HepG2 (cell line): ENCODE measurements around the gene ARL4D. TPM values are rescaled to one million over a fixed set of nuclear protein-coding genes. Genes with fewer than 3 reads are reported as not detected.

ENCODE experiments used
- ARNT2 ChIP-seq: sonication (generic); formaldehyde crosslinking; IDR thresholded peaks from 2 replicates; pipeline ENCODE4 v1.8.0; 2022; ENCODE audit warnings: mild to moderate bottlenecking, low read depth, missing genetic modification reagents, moderate library complexity
- CAMTA2 ChIP-seq: sonication (generic); formaldehyde crosslinking; IDR thresholded peaks from 2 replicates; pipeline ENCODE4 v1.4.0; 2020; ENCODE audit warnings: mild to moderate bottlenecking, missing genetic modification reagents, borderline replicate concordance
- DNMT1 ChIP-seq: sonication (generic); formaldehyde crosslinking; IDR thresholded peaks from 2 replicates; pipeline ENCODE4 v1.5.1; 2020; ENCODE audit warnings: mild to moderate bottlenecking, missing genetic modification reagents
- DRAP1 ChIP-seq: IDR thresholded peaks from 2 replicates; pipeline ENCODE4 v1.6.1; 2016; ENCODE audit warnings: missing genetic modification reagents, missing compliant biosample characterization
- ETV5 ChIP-seq: IDR thresholded peaks from 2 replicates; pipeline ENCODE4 v1.6.1; 2018; ENCODE audit warnings: missing biosample characterization, missing genetic modification reagents, inconsistent platforms, borderline replicate concordance
- ETV6 ChIP-seq: sonication (generic); formaldehyde crosslinking; conservative IDR thresholded peaks from 2 replicates; pipeline ENCODE4 v1.4.0; 2020; ENCODE audit warnings: missing genetic modification reagents
- HNRNPL ChIP-seq: fragments of 200-400 bp; formaldehyde crosslinking; IDR thresholded peaks from 2 replicates; pipeline ENCODE4 v1.6.1; 2017; ENCODE audit warnings: mild to moderate bottlenecking, low read depth, low read length
- HOXA7 ChIP-seq: sonication (generic); formaldehyde crosslinking; IDR thresholded peaks from 2 replicates; pipeline ENCODE4 v1.8.1; 2022; ENCODE audit warnings: mild to moderate bottlenecking, missing genetic modification reagents, moderate library complexity
- ISL2 ChIP-seq: sonication (generic); formaldehyde crosslinking; IDR thresholded peaks from 2 replicates; pipeline ENCODE4 v1.5.0; 2020; ENCODE audit warnings: missing genetic modification reagents
- JUNB ChIP-seq: sonication (generic); formaldehyde crosslinking; IDR thresholded peaks from 2 replicates; pipeline ENCODE4 v1.8.0; 2022; ENCODE audit warnings: missing genetic modification reagents, mild to moderate bottlenecking, borderline replicate concordance
- KLF13 ChIP-seq: sonication (generic); formaldehyde crosslinking; IDR thresholded peaks from 2 replicates; pipeline ENCODE4 v1.4.0; 2020; ENCODE audit warnings: mild to moderate bottlenecking, missing genetic modification reagents
- LRRFIP1 ChIP-seq: sonication (generic); formaldehyde crosslinking; conservative IDR thresholded peaks from 2 replicates; pipeline ENCODE4 v1.4.0; 2020; ENCODE audit warnings: missing genetic modification reagents
- NFKBIZ ChIP-seq: IDR thresholded peaks from 2 replicates; pipeline ENCODE4 v1.6.1; 2018; ENCODE audit warnings: missing genetic modification reagents, missing compliant biosample characterization
- SRSF4 ChIP-seq: fragments of 200-400 bp; formaldehyde crosslinking; IDR thresholded peaks from one replicate; pipeline ENCODE4 v1.6.1; 2018; ENCODE audit warnings: mild to moderate bottlenecking, low read depth, low read length, moderate library complexity; ENCODE audit not compliant: poor library complexity, severe bottlenecking
- THRA ChIP-seq: sonication (generic); formaldehyde crosslinking; IDR thresholded peaks from 2 replicates; pipeline ENCODE4 v1.4.0; 2020; ENCODE audit warnings: missing genetic modification reagents, borderline replicate concordance
- ZBTB7A ChIP-seq: sonication (generic); formaldehyde crosslinking; IDR thresholded peaks from 2 replicates; pipeline ENCODE4 v1.8.0; 2022; ENCODE audit warnings: mild to moderate bottlenecking, missing genetic modification reagents
- ZNF414 ChIP-seq: sonication (generic); formaldehyde crosslinking; IDR thresholded peaks from 2 replicates; pipeline ENCODE4 v1.5.0; 2020; ENCODE audit warnings: missing genetic modification reagents
- ZNF460 ChIP-seq: sonication (generic); formaldehyde crosslinking; IDR thresholded peaks from 2 replicates; pipeline ENCODE4 v1.5.1; 2020; ENCODE audit warnings: missing genetic modification reagents, mild to moderate bottlenecking, borderline replicate concordance
- ZNF644 ChIP-seq: IDR thresholded peaks from 2 replicates; pipeline ENCODE4 v1.6.1; 2016; ENCODE audit warnings: low read depth
- ZNF710 ChIP-seq: sonication (generic); formaldehyde crosslinking; IDR thresholded peaks from 2 replicates; pipeline ENCODE4 v1.5.0; 2020; ENCODE audit warnings: mild to moderate bottlenecking, missing genetic modification reagents, borderline replicate concordance
- polyA plus RNA-seq, 8 experiments: library from polyadenylated mRNA; depleted of rRNA in 3 of 8; stranded (reverse) in 7 of 8; unstranded in 1 of 8; fragments of >200 nt; fragmentation: Illumina TruSeq in 4 of 8; extraction: Trizol in 4 of 8; gene quantifications; 2 replicates each; pipeline versions ENCODE4 v1.2.1 to v1.2.3, GENCODE V29; 2011 to 2016; ENCODE audit warnings: low read depth in 4 of 8, missing spikeins in 1 of 8, mixed read lengths in 1 of 8; ENCODE audit not compliant: insufficient read depth in 1 of 8
- total RNA-seq, 5 experiments: library from RNA; depleted of rRNA; stranded (reverse); fragments of >200 nt; fragmentation: Illumina TruSeq; extraction: Trizol; gene quantifications; 2 replicates each; pipeline ENCODE4 v1.2.3, GENCODE V29; 2016; ENCODE audit warnings: low read depth in 1 of 5
- TF ChIP-seq, protein P1 (sequence below): sonication (generic); formaldehyde crosslinking; IDR thresholded peaks from 2 replicates; pipeline ENCODE4 v1.5.0; 2020; ENCODE audit warnings: missing genetic modification reagents, mild to moderate bottlenecking, borderline replicate concordance

The ARL4D gene
- total and polyA plus RNA-seq, 2 of the 13 experiments (the other 11 are each of a cell fraction or from before 2014, with no cell fraction given), result 9.0 to 25.9 TPM

DNA sequence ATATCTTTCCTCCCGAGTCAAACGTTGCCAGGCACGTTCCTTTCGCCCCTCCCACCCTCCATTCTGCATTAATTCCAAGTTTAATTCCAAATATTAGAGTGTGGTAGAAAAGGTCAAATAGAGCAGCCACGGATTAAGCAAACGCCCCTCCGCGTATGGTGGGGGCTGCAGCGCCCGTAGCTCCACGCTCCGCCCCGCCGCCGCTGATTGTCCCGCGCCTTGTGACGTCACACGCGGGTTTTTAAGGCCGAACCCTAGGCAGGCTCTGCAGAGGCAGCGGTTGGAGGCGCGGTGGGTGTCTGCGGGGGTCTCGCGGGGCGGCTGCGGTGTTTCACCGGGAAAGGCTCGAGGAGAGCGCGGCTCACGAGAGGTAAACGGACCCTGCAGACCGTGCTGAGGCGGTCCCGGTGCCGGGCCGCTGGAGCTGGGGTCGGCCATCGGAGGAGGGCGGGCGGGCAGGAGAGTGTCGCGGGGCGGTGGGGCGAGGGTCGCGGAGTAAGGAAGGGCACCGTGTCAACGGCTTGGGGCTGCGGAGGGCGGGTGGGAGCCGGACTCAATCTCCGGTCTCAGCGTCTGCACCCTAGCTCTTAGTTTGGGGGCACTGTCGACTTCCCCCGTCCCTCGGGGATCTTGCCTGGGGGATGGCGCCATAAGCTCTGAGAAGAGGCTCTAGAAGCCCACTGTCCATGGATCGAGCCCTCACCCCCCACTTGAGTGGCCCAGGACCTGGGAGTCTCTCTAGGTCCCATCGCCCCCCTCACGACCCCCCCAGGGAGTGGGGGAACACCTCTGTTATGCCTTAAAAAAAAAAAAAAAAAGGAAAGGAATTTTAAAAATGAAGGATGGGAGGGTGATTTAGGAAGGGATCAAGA lies at the start of gene ARL4D (continued):
- TF ChIP-seq ZNF710 (CRISPR knock-in tag), result peak; percentile 15; the same call in 1 of the 2 replicates
- TF ChIP-seq KLF13, result no peak
- TF ChIP-seq NFKBIZ (CRISPR knock-in tag), result peak; percentile 78
- peak; percentile 66; the same call in 1 of the 2 replicates for TF ChIP-seq THRA (CRISPR knock-in tag)
- TF ChIP-seq ARNT2, result no peak
- peak; percentile 84 for TF ChIP-seq ZBTB7A
- TF ChIP-seq ETV6, result no peak
- TF ChIP-seq, protein P1, sequence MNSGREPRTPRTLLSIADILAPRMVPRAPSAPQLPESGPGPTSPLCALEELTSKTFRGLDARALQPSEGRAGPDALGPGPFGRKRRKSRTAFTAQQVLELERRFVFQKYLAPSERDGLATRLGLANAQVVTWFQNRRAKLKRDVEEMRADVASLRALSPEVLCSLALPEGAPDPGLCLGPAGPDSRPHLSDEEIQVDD (CRISPR knock-in tag), result no peak; the same call in 1 of the 2 replicates
- TF ChIP-seq ZNF414, result peak; percentile 89; the same call in 1 of the 2 replicates
- TF ChIP-seq ISL2 (CRISPR knock-in tag), result no peak
- peak; percentile 61 for TF ChIP-seq ETV5 (CRISPR knock-in tag)
- no peak; the same call in 1 of the 2 replicates for TF ChIP-seq ZNF460 (CRISPR knock-in tag)
- no peak for TF ChIP-seq JUNB (CRISPR knock-in tag)
- 0 out of 2 replicates have a peak, but pooled peaks have one; percentile 51 for TF ChIP-seq HNRNPL
- no peak for TF ChIP-seq SRSF4
- TF ChIP-seq DRAP1 (CRISPR knock-in tag), result peak; percentile 100
- TF ChIP-seq CAMTA2 (CRISPR knock-in tag), result no peak
- TF ChIP-seq LRRFIP1 (CRISPR knock-in tag), result no peak
- no peak for TF ChIP-seq HOXA7
- peak; percentile 97 for TF ChIP-seq DNMT1 (CRISPR knock-in tag)
- TF ChIP-seq ZNF644 (CRISPR knock-in tag), result no peak
